IMR-90 (cell line): ENCODE data around the gene SELENOO. TPM values are rescaled to one million over a fixed set of nuclear protein-coding genes. Genes with fewer than 3 reads are reported as not detected.

ENCODE experiments used
- ATAC-seq: fragments of 200-7000 bp; cut with Tn5 transposase; 2 replicates; pipeline ENCODE4 v1.9.1; 2020; ENCODE audit warnings: low read depth, mild to moderate bottlenecking, moderate library complexity
- BruUV-seq: library from RNA; stranded (reverse); fragments of 400-500 nt; replicated peaks from 2 replicates; lab custom pipeline; 2021; lab: Mats Ljungman, UMichigan
- CTCF ChIA-PET: fragments of 300-600 bp; formaldehyde crosslinking; extraction: SDS; loops from one replicate; lab custom pipeline; 2021; ENCODE audit warnings: antibody characterized with exemption; lab: Yijun Ruan, JAX
- POLR2A ChIA-PET: fragments of 300-600 bp; sonication (Branson Sonifier 250); formaldehyde crosslinking; loops from one replicate; lab custom pipeline; 2022; ENCODE audit warnings: antibody characterized with exemption; ENCODE audit not compliant: unreplicated experiment; lab: Charles Lee
- DNase-seq: peaks from one replicate; pipeline ENCODE4 v3.0.0; 2013
- H2AFZ ChIP-seq: replicated peaks from 2 replicates; pipeline ENCODE3; 2013; ENCODE audit warnings: low read length, mild to moderate bottlenecking; ENCODE audit not compliant: poor library complexity
- H2AK5ac ChIP-seq: 2 replicates; pipeline ENCODE4 v1.6.1; 2013; ENCODE audit warnings: low read depth, low read length, inconsistent platforms
- H2AK9ac ChIP-seq: replicated peaks from 2 replicates; pipeline ENCODE3; 2013; ENCODE audit warnings: mild to moderate bottlenecking, low read depth, low read length, moderate library complexity; ENCODE audit not compliant: poor library complexity
- H2BK120ac ChIP-seq: 2 replicates; pipeline ENCODE4 v1.6.1; 2013; ENCODE audit warnings: low read depth, low read length, inconsistent platforms
- H2BK15ac ChIP-seq: 3 replicates; pipeline ENCODE4 v1.6.1; 2013; ENCODE audit warnings: low read depth, low read length, inconsistent platforms
- H2BK20ac ChIP-seq: 2 replicates; pipeline ENCODE4 v1.6.1; 2013; ENCODE audit warnings: low read depth, mild to moderate bottlenecking, inconsistent platforms, low read length, moderate library complexity
- H2BK5ac ChIP-seq: 2 replicates; pipeline ENCODE4 v1.6.1; 2013; ENCODE audit warnings: mild to moderate bottlenecking, low read depth, low read length, inconsistent platforms; ENCODE audit not compliant: poor library complexity, severe bottlenecking
- H3K14ac ChIP-seq: replicated peaks from 2 replicates; pipeline ENCODE4 v1.6.1; 2013; ENCODE audit warnings: low read depth, low read length, inconsistent platforms
- H3K18ac ChIP-seq: 2 replicates; pipeline ENCODE4 v1.6.1; 2013; ENCODE audit warnings: low read depth, low read length, control low read depth
- H3K23ac ChIP-seq: 2 replicates; pipeline ENCODE4 v1.6.1; 2013; ENCODE audit warnings: low read depth, low read length, inconsistent platforms
- H3K27ac ChIP-seq: 2 replicates; pipeline ENCODE4 v1.5.1; 2013; ENCODE audit warnings: mild to moderate bottlenecking, control low read depth, low read length; ENCODE audit not compliant: insufficient read depth
- H3K27me3 ChIP-seq: 2 replicates; pipeline ENCODE4 v1.6.1; 2013; ENCODE audit warnings: low read length; ENCODE audit not compliant: control insufficient read depth, insufficient read depth
- H3K36me3 ChIP-seq: 2 replicates; pipeline ENCODE4 v1.6.1; 2013; ENCODE audit warnings: low read length, mixed read lengths; ENCODE audit not compliant: control insufficient read depth, insufficient read depth
- H3K4ac ChIP-seq: 2 replicates; pipeline ENCODE4 v1.6.1; 2013; ENCODE audit warnings: low read depth, low read length, inconsistent platforms
- H3K4me1 ChIP-seq: 2 replicates; pipeline ENCODE4 v1.6.1; 2013; ENCODE audit warnings: low read length, mixed read lengths; ENCODE audit not compliant: control insufficient read depth, insufficient read depth
- H3K4me2 ChIP-seq: 2 replicates; pipeline ENCODE4 v1.6.1; 2013; ENCODE audit warnings: low read depth, mild to moderate bottlenecking, control low read depth, low read length, moderate library complexity
- H3K4me3 ChIP-seq: 2 replicates; pipeline ENCODE4 v1.5.1; 2013; ENCODE audit warnings: low read depth, mild to moderate bottlenecking, control low read depth, low read length, moderate library complexity; ENCODE audit not compliant: insufficient read depth
- H3K56ac ChIP-seq: 2 replicates; pipeline ENCODE4 v1.6.1; 2013; ENCODE audit warnings: low read length, inconsistent platforms; ENCODE audit not compliant: insufficient read depth; ENCODE audit errors: extremely low read depth
- H3K79me1 ChIP-seq, 2 experiments: 2 replicates each; pipeline ENCODE4 v1.6.1; 2013; ENCODE audit warnings: low read length in 2 of 2, inconsistent platforms in 1 of 2, low read depth in 1 of 2
- H3K9ac ChIP-seq: 2 replicates; pipeline ENCODE4 v1.6.1; 2013; ENCODE audit warnings: low read depth, low read length, control low read depth
- H3K9me1 ChIP-seq: 2 replicates; pipeline ENCODE4 v1.6.1; 2013; ENCODE audit warnings: low read length, inconsistent platforms; ENCODE audit not compliant: insufficient read depth
- H3K9me3 ChIP-seq: 2 replicates; pipeline ENCODE4 v1.6.1; 2013; ENCODE audit warnings: low read length; ENCODE audit not compliant: control insufficient read depth, insufficient read depth
- H4K20me1 ChIP-seq: 2 replicates; pipeline ENCODE4 v1.6.1; 2013; ENCODE audit warnings: low read length, inconsistent platforms; ENCODE audit not compliant: insufficient read depth
- H4K5ac ChIP-seq: 2 replicates; pipeline ENCODE4 v1.6.1; 2013; ENCODE audit warnings: mild to moderate bottlenecking, low read depth, low read length, control low read depth
- H4K8ac ChIP-seq, 2 experiments: 2 replicates each; pipeline ENCODE4 v1.6.1; 2013; ENCODE audit warnings: low read depth in 2 of 2, low read length in 2 of 2, control low read depth in 1 of 2, inconsistent platforms in 1 of 2
- H4K91ac ChIP-seq: 2 replicates; pipeline ENCODE4 v1.6.1; 2013; ENCODE audit warnings: low read depth, low read length, inconsistent platforms; ENCODE audit not compliant: insufficient read depth
- BHLHE40 ChIP-seq: fragments of 150-350 bp; IDR thresholded peaks from 2 replicates; pipeline ENCODE4 v1.6.1; 2016; ENCODE audit warnings: mild to moderate bottlenecking, low read depth, low read length
- CTCF ChIP-seq: conservative IDR thresholded peaks from 2 replicates; pipeline ENCODE4 v1.5.1; 2012; ENCODE audit warnings: mild to moderate bottlenecking, low read depth, low read length, improper control_type of control experiment
- MXI1 ChIP-seq: IDR thresholded peaks from 2 replicates; pipeline ENCODE4 v1.6.1; 2012; ENCODE audit warnings: low read depth, mild to moderate bottlenecking, low read length, moderate library complexity, borderline replicate concordance
- POLR2A ChIP-seq: IDR thresholded peaks from 2 replicates; pipeline ENCODE4 v1.6.1; 2012; ENCODE audit warnings: mild to moderate bottlenecking, low read depth, low read length
- RAD21 ChIP-seq: IDR thresholded peaks from 2 replicates; pipeline ENCODE4 v1.6.1; 2012; ENCODE audit warnings: low read length, improper control_type of control experiment
- USF2 ChIP-seq: fragments of 150-350 bp; IDR thresholded peaks from 2 replicates; pipeline ENCODE4 v1.6.1; 2017; ENCODE audit warnings: mild to moderate bottlenecking, antibody characterized with exemption, low read length, low read depth
- WGBS, 2 experiments: methylation state at CpG; one replicate each; pipeline versions ENCODE4 v1.1.5 to v1.1.7; 2013; ENCODE audit warnings: missing lambda C conversion rate in 2 of 2; ENCODE audit not compliant: insufficient read length in 1 of 2; ENCODE audit errors: extremely low coverage in 2 of 2; 5-methylcytosine and 5-hydroxymethylcytosine counted together
- dilution Hi-C: fragments of 300-500 bp; cut with HindIII; formaldehyde crosslinking; loops from one replicate; pipeline ENCODE4 v1.14.3; 2018; ENCODE audit warnings: low sequenced_read_pairs; ENCODE audit not compliant: unreplicated experiment
- in situ Hi-C: fragments of 300-500 bp; cut with MboI; formaldehyde crosslinking; loops from 3 replicates; pipeline ENCODE4 v1.14.3; 2019; ENCODE audit warnings: low sequenced_read_pairs, inconsistent platforms, mixed read lengths
- intact Hi-C: fragments of 100-400 bp; cut with micrococcal nuclease; formaldehyde crosslinking; loops from 2 replicates; pipeline ENCODE4 v1.10.0; 2022
- polyA plus RNA-seq, 3 experiments: library from polyadenylated mRNA; depleted of rRNA; stranded (reverse); fragments of >200 nt; gene quantifications; 2 replicates each; pipeline ENCODE4 v1.2.3, GENCODE V29; 2012; ENCODE audit warnings: low replicate concordance in 1 of 3
- total RNA-seq: library from RNA; depleted of rRNA; stranded (reverse); fragments of >200 nt; gene quantifications from 2 replicates; pipeline ENCODE4 v1.2.3, GENCODE V29; 2012

Gene SELENOO
- total and polyA plus RNA-seq, 2 of the 4 experiments (the other 2 are of a cell fraction) = 10.4 to 21.4 TPM

DNA sequence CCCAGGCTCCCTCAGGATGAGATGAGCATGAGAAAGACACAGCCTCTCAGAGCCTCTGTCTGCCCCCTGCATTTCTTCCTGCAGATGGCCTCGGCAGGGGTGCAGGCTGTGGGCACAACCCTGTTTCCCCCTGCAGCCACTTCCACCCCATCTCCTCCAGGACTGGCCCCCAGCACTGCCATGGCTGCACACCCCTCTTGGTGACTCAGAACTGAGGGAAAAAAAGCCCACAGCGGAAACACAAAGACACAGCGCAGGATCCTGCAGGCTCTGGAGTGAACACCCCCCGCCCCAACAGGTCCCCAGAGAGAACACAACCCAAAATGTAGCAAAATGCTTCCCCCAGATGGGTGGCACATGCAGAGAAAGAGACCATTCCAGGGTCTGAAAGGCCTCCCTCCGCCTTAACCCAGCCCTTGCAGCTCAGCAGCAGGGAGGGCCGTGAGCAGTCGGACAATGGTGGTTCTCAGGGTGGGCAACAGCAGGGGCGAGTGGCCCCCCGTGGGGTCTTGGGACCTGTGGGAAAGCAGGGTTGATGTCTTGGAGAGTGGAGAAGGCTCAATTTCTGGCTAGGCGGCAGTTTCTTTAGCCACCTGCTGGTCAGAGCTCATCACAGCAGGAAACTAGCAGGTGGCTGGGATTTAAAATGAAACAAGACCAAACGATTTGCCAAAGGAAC lies 36.1 kb downstream of the SELENOO start:
- H2AK5ac ChIP-seq = no peak overlapping the region
- H3K9me1 ChIP-seq = peaks cover 14% of the 10 kb centered on the region
- no peak overlapping the region for H2BK120ac ChIP-seq
- peak; percentile 31 for ATAC-seq
- dilution Hi-C loops (no loop called here), in situ Hi-C loops (no loop called here), intact Hi-C loops (no loop called here)
- H4K5ac ChIP-seq = no peak overlapping the region
- ChIA-PET CTCF (interaction anchor here (1.3 kb wide), 1 partner anchor 105 kb away, joined by 3 read pairs; no protein-coding TSS in a partner anchor), POLR2A (no interaction called here)
- peaks cover 34% of the 10 kb centered on the region for H3K36me3 ChIP-seq
- H2BK20ac ChIP-seq = no peak overlapping the region
- no peak overlapping the region for H3K4me3 ChIP-seq
- H3K4me1 ChIP-seq = no peaks in the 10 kb centered on the region
- H2AFZ ChIP-seq = peak overlapping the region; percentile 2
- no peak overlapping the region for H2BK5ac ChIP-seq
- H3K56ac ChIP-seq = peak overlapping the region; percentile 6; the same call in 1 of the 2 replicates
- TF ChIP-seq USF2 (no peak), RAD21 (peak; percentile 31), BHLHE40 (no peak), MXI1 (no peak), POLR2A (no peak), CTCF (peak; percentile 45)
- no peak overlapping the region for H3K4me2 ChIP-seq
- WGBS, 2 experiments = 72% methylated on average over 5 of the region's 11 CpGs; no CpG with 5 or more reads in 1 of the 2 experiments
- H4K20me1 ChIP-seq = peaks cover 57% of the 10 kb centered on the region
- DNase-seq = peak; percentile 17
- H3K4ac ChIP-seq = no peak overlapping the region
- BruUV-seq = no TSS peak
- no peak overlapping the region for H3K27ac ChIP-seq
- no peak overlapping the region for H4K91ac ChIP-seq
- peak overlapping the region; percentile 65 for H2AK9ac ChIP-seq
- H4K8ac ChIP-seq = no peak overlapping the region
- no peaks in the 10 kb centered on the region for H3K9me3 ChIP-seq
- H3K23ac ChIP-seq = no peak overlapping the region
- H2BK15ac ChIP-seq = no peak overlapping the region
- no peaks in the 10 kb centered on the region for H3K27me3 ChIP-seq
- no peak overlapping the region for H3K9ac ChIP-seq
- peaks cover 19 to 67% of the 10 kb centered on the region in 2 experiments for H3K79me1 ChIP-seq
- H3K14ac ChIP-seq = no peak overlapping the region
- H3K18ac ChIP-seq = no peak overlapping the region
